Stimulated activated naive CD8-positive, alpha-beta T cell treated with anti-CD3 and anti-CD28 coated beads, Interleukin-15, Interleukin-2, amounts not matched to agents 100 U/mL and 50 U/mL, for 24 hours (primary cell): ENCODE measurements around the gene MBTD1.

Source experiments
- ATAC-seq: fragments of 150-1000 bp; cut with Tn5 transposase; one replicate; pipeline ENCODE4 v1.10.0; 2021
- DNase-seq: peaks from one replicate; pipeline ENCODE4 v3.0.0; 2021

The MBTD1 gene

GRCh38 chr17:51144266-51145022, 115.4 kb downstream of the MBTD1 start:
- ATAC-seq = no peak

DNA sequence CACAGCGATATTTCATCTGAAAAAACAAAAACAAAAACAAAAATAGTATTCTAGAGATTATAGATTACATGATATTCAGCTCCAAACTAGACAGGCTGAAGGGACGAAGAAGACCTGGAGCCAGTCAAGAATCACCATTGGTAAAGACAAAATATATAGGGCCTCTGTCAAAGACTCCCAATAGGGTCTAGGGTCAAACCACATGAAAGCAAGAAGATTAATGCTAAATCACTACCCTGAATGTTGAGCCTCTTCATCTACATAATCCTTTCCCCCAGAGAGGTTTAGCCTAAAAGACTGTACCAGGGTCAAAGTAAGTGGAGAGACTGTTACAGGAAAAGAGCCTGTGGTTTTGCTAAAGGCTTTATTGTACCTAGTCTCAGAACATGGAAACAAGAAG, 117.3 kb downstream of the MBTD1 start:
- ATAC-seq = no peak
- DNase-seq = no peak

More at GRCh38 chr17:51144266-51145022, 115.4 kb downstream of the MBTD1 start:
- no peak for DNase-seq

GRCh38 chr17:51135956-51136355, 123.9 kb downstream of the MBTD1 start:
- DNase-seq = no peak
- ATAC-seq = no peak

DNA sequence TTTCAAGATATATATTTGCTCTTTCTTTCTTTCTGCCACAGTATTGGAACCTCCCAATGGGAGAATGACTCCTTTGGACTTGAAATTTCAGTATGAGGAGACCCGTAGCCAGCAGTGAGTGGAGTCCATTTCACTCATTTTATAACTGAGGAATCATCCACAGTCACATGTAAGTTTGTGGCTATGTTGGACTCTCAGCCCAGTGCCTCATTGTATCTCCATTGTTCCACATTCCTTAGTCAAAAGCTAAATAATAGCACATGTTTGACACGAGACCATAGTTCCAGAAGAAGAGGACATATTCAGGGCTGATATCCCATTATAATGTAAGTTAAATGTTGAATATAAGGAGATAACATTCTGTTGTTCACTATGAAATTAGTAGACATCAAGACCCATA, 126.5 kb downstream of the MBTD1 start:
- ATAC-seq (no peak), DNase-seq (no peak)

DNA sequence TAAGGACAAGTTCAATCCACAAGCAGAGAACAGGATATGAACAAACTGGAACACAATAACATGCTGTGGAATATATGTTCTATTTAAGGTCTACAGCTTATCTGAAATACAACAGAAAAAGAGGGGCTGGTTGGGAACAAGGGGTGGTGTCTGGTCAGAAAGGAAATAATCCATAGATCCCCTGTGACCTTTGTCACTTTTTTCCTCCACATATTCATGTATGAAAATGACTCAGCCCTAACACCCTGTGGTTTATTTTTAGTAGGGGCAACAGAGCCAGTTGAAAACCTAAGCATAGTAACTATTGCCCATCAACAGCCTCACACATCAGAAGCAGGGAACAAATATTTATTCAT, 126.9 kb downstream of the MBTD1 start:
- DNase-seq (no peak), ATAC-seq (peak; percentile 72)

GRCh38 chr17:51128076-51128475, 131.8 kb downstream of the MBTD1 start:
- ATAC-seq = peak; percentile 43
- DNase-seq = peak; percentile 20
